Fibroblast of the conjunctiva (primary cell): ENCODE data around the gene GALNT11.
"Not testable (repeated sequence)": the region's sequence is repeated elsewhere in the genome, so short reads cannot be mapped to it uniquely, and the experiment has no call there.

Source experiments
- DNase-seq: peaks from one replicate; pipeline ENCODE4 v3.0.0-alpha.2; 2010; ENCODE audit warnings: low read depth

GALNT11 gene

DNA sequence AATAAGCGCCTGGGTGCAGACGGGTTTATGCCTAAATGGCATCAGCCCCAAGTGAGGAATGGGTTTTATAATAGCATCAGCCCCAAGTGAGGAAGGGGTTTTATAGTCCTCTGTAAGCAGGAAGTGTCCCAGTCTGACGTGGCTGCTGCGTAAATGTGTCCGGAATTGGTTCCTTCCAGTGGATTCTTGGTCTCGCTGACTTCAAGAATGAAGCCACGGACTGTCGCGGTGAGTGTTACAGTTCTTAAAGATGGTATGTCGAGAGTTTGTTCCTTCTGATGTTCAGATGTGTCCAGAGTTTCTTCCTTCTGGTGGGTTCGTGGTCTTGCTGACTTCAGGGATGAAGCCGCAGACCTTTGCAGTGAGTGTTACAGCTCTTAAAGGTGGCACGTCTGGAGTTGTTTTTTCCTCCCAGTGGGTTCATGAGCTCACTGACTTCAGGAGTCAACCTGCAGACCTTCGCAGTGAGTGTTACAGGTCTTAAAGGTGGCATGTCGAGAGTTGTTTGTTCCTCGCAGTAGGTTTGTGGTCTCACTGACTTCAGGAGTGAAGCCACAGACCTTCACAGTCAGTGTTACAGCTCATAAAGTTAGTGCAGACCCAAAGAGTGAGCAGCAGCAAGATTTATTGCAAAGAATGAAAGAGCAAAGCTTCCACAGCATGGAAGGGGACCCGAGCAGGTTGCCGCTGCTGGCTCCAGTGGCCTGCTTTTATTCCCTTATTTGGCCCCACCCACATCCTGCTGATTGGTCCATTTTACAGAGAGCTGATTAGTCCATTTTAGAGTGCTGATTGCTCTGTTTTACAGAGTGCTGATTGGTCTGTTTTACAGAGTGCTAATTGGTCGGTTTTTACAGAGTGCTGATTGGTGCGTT lies 2.3 kb downstream of the GALNT11 start:
- not testable (repeated sequence) for DNase-seq

DNA sequence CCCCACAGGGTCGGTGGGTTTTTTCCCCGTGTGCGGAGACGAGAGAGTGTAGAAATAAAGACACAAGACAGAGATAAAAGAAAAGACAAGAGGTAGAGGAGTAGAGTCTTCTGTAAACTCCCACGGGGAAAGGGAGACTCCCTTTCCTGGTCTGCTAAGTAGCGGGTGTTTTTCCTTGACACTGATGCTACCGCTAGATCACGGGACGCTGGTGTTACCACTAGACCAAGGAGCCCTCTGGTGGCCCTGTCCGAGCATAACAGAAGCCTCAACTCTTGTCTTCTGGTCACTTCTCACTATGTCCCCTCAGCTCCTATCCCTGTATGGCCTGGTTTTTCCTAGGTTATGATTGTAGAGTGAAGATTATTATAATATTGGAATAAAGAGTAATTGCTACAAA lies 4.6 kb downstream of the GALNT11 start:
- DNase-seq, result peak; percentile 6

DNA sequence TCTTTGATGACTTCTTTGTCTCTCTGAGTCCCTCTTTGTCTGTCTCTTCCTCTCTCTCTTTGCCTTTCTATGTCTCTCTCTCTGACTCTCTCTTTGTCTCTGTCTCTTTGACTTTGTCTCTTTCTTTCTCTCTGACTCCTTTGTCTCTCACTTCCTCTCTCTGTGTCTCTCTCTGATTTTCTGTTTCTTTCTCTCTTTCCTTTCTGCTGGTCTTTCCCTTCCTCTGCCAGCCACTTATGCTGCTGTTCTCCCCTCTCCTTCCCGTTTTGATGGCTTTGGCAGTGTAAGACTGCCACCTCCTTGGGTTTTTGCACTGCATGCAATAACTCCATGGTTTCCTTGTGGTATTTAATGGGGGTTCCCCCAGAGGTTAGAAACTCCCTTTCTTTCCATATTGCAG lies 5.2 kb downstream of the GALNT11 start:
- DNase-seq, result not testable (repeated sequence)

DNA sequence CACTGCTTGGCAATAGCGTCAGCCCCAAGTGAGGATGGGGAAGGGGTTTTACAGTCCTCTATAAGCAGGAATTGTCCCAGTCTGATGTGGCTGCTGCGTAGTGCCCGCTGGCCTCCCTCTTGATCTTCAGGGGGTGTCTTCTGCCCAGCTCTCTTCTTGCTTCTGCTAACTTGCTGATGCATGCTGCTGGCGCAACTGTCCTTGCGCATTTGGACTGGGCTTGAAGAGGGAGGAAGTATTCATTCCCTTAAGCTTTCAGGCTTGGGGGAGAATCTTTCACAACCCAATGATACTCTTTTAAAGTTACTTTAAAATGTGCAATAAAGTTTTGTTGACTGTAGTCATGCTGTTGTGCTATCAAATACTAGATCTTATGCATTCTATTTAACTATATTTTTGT lies 10.3 kb downstream of the GALNT11 start:
- DNase-seq, result no peak

DNA sequence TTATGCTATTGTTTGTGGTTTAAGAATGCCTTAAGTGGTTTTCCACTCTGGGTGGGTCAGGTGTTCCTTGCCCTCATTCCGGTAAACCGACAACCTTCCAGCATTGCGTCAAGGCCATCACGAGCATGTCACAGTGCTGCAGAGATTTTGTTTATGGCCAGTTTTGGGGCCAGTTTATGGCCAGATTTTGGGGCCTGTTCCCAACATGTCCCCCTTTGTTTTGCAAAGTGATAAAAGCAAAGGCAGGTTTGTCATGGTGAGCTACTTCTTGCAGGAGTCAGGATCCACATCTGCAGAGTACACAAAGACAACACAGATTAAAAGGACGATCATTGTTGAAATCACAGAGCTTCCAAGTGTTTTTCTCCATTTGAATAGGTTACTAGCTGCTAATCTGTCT lies 12.9 kb downstream of the GALNT11 start:
- not testable (repeated sequence) for DNase-seq

DNA sequence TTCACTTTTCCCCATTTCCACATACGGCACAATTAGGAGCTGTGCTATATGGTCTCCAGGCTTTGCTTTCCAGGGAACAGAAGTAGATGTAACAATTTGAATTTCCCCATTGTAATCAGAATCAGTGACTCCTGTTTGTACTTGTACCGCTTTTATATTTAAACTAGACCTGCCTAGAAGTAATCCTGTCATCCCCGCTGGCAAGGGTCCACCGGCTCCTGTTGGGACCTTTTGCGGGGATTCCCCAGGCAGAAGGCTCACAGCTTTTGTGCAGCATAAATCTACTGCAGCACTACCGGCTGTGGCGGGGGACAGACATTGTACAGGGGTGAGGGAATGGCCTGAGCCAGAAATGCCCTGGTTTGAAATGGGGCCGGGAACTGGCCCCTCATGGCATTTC lies 17.6 kb downstream of the GALNT11 start:
- not testable (repeated sequence) for DNase-seq

DNA sequence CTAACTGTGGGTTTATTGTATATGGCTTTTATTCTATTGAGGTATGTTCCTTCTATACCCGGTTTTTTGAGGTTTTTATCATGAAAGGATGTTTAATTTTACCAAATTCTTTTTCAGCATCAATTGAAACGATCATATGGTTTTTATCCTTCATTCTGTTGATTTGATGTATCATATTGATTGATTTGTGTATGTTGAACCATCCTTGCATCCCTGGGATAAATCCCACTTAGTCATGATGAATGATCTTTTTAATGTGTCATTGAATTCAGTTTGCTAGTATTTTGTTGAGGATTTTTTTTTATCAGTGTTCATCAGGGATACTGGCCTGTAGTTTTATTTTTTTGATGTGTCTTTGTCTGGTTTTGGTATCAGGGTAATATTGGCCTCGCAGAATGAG lies 19.4 kb downstream of the GALNT11 start:
- not testable (repeated sequence) for DNase-seq

DNA sequence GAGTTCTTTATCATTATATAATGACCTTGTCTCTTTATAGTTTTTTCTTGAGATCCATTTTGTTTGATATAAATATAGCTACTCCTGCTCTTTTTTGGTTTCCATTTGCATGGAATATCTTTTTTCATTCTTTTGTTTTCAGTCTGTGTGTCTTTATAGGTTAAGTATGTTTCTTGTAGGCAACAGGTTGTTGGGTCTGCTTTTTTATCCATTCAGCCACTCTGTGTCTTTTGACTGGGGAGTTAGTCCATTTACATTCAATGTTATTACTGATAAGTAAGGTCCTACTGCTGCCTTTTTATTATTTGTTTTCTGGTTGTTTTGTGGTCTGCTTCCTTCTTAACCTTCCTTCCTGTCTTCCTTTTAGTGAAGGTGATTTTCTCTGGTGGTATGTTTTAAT lies 21.1 kb downstream of the GALNT11 start:
- no peak for DNase-seq

DNA sequence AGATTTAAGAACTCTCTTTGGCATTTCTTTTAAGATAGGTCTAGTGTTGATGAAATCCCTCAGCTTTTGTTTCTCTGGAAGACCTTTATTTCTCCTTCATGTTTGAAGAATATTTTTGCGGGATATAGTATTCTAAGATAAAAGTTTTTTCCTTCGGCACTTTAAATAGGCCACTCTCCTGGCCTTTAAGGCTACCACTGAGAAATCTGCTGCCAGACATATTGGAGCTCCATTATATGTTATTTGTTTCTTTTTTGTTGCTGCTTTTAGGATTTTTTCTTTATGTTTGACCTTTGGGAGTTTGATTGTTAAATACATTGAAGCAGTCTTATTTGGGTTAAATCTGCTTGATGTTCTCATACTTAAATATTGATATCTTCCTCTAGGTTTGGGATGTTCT lies 22.6 kb downstream of the GALNT11 start:
- no peak for DNase-seq

DNA sequence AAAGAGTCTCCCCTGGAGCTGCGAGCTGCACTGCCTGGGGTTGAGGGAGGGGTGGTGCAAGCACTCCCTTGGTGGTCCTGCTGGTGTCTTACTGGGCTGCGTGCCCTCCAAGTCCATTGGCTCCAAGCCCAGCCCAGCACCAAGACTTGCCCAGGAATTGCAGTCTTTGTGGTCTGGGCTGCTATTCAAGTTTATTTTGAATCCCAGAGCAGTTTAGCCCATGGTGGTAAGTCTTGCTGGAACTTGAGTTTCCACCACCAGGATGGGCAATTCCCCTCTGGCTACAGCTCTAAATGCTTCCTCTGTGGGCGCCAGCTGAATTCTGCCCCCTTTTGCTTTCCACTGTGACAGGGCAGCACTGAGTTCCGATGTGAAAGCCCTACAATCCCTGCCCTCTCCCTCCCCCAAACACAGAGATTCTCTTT lies 25.1 kb downstream of the GALNT11 start:
- peak; percentile 72 for DNase-seq

DNA sequence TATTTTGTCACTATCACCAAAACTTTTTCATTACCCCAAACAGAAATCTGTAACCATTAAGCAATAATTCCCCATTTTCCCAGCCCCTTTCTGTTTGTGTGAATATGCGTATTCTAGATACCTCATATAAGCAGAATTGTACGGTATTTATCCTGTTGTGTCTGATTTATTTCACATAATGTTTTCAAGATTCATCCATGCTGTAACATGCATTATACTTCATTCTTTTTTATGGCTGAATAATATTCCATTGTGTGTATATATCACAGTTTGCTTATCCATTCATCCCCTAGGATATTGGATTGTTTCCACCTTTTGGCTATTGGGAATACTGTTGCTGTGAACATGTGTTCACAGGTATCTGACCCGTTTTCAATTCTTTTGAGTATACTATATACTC lies 26.5 kb downstream of the GALNT11 start:
- DNase-seq, result no peak

DNA sequence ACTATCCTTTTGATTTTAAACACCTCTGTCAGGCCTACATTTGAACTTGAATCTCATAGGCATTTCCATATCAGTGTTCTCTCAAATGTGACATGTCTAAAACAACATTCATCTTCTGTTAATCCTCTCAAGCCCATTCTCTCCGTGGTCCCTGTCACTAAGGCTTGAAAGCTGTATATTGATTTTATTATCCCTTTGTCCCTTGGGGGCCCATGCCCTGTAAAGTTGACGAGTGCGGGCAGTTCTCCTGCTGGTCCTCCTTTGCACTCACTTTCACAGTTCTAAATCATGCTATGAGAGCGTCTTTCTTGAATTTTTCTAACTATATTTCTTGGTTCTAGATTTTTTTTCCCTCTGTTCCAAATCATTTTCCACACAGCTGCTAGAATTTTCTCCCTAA lies 27.3 kb downstream of the GALNT11 start:
- DNase-seq, result no peak

DNA sequence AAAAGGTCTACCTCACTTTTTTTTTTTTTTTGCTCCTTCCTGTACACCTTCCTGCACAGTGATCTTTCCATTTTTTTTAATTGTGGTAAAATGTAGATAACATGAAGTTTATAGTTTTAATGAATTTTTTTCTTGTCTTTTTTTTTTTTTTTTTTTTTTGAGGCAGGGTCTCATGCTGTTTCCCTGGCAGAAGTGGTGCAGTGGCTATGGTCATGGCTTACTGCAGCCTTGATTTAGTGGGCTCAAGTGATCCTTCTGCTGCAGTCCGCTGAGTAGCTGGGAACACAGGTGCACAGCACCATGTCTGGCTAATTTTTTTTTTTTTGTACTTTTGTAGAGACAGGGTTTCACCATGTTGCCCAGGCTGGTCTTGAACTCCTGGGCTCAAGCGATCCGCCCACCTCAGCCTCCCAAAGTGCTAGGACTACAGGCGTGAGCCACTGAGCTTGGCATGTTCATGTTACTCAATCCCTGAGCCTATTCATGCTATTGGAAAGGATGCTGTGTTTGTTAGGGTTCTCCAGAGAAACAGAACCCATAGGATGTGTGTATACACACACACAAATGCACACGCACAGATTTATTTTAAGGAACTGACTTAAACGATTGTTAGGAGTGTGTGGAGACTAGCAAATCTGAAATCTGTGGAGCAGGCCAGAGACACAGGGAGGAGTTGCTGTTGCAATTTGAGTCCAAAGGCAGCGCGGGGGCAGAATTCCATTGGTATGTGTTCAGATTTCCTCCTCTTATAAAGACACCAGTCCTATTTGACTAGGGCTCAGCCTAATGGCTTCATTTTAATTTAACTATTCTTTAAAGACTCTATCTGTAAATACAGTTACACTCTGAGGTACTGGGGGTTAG lies 29.1 kb downstream of the GALNT11 start:
- peak; percentile 49 for DNase-seq

DNA sequence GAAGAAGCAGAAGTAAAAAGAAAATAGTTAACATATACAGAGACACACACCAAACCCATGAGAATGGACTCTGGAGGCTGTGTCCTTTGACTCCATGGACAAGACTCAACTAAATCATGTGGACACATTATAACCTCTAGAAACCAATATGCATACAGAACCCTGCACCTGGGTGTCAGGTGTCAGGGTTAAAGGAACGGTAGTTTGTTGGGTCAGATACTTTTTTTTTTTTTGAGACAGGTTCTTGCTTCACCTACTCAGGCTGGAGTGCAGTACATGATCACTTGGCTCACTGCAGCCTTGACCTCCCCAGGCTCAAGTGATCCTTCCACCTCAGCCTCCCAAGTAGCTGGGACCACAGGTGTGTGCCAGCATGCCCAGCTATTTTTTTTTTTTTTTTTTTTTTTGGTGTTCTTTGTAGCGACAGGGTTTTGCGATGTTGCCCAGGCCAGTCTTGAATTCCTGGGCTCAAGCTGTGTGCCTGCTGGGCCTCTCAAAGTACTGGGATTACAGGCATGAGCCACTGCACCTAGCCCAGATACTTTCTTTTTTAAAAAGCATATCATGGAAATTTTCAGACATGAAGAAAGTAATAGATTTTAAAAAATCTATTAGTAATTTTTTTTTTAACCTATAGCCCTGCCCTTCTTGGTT lies 31.3 kb downstream of the GALNT11 start:
- DNase-seq, result no peak

DNA sequence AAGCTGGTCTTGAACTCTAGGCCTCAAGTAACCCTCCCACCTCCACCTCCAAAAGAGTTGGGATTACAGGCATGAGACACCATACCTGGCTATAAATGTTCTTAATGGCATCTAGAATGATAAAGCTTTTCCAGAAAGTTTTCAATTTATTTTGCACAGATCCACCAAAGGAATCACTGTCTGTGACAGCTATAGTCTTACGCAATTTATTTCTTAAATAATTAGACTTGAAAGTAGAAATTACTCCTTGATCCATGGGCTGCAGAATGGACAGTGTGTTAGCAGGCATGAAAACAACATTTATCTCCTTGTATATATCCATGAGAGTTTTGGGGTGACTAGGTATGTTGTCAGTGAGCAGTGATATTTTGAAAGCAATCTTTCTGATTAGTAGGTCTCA lies 33.8 kb downstream of the GALNT11 start:
- DNase-seq, result no peak

DNA sequence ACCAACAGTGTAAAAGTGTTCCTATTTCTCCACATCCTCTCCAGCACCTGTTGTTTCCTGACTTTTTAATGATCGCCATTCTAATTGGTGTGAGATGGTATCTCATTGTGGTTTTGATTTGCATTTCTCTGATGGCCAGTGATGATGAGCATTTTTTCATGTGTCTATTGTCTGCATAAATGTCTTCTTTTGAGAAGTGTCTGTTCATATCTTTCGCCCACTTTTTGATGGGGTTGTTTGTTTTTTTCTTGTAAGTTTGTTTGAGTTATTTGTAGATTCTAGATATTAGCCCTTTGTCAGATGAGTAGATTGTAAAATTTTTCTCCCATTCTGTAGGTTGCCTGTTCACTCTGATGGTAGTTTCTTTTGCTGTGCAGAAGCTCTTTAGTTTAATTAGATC lies 35.6 kb downstream of the GALNT11 start:
- not testable (repeated sequence) for DNase-seq

DNA sequence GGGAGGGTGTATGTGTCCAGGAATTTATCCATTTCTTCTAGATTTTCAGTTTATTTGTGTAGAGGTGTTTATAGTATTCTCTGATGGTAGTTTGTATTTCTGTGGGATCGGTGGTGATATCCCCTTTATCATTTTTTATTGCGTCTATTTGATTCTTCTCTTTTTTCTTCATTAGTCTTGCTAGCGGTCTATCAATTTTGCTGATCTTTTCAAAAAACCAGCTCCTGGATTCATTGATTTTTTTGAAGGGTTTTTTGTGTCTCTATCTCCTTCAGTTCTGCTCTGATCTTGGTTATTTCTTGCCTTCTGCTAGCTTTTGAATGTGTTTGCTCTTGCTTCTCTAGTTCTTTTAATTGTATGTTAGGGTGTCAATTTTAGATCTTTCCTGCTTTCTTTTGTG lies 37.7 kb downstream of the GALNT11 start:
- DNase-seq, result not testable (repeated sequence)

DNA sequence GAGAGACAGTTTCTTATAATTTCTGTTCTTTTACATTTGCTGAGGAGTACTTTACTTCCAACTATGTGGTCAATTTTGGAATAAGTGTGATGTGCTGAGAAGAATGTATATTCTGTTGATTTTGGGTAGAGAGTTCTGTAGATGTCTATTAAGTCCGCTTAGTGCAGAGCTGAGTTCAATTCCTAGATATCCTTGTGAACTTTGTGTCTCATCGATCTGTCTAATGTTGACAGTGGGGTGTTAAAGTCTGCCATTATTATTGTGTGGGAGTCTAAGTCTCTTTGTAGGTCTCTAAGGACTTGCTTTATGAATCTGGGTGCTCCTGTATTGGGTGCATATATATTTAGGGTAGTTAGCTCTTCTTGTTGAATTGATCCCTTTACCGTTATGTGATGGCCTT lies 38.3 kb downstream of the GALNT11 start:
- not testable (repeated sequence) for DNase-seq

DNA sequence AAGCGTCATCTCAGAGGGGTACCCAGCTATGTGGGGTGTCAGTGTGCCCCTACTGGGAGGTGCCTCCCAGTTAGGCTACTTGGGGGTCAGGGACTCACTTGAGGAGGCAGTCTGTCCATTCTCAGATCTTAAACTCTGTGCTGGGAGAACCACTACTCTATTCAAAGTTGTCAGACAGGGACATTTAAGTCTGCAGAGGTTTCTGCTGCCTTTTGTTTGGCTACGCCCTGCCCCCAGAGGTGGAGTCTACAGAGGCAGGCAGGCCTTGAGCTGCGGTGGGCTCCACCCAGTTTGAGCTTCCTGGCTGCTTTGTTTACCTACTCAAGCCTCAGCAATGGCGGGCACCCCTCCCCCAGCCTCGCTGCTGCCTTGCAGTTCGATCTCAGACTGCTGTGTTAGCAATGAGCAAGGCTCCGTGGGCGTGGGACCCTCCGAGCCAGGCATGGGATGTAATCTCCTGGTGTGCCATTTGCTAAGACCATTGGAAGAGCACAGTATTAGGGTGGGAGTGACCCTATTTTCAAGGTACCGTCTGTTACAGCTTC lies 40.4 kb downstream of the GALNT11 start:
- DNase-seq, result not testable (repeated sequence)

DNA sequence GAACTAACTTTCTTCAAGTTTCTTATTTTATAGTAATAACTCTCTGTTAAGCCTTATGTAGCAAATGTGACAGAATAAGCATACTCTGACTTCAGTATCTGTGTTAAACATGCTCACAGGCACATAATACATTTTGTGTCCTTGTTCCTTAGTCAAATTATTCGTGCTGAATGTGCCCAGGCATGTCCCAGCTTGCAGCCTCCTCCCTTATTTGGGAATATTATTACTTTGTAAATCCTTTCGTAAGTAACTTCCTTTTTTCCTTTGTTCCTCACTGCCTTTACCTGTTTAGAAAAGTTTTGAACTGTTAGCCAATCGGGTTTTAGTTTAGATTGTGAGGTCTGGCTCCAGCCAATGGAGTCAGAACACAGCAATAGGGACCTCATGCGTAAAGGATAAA lies 46.9 kb downstream of the GALNT11 start:
- DNase-seq, result no peak

DNA sequence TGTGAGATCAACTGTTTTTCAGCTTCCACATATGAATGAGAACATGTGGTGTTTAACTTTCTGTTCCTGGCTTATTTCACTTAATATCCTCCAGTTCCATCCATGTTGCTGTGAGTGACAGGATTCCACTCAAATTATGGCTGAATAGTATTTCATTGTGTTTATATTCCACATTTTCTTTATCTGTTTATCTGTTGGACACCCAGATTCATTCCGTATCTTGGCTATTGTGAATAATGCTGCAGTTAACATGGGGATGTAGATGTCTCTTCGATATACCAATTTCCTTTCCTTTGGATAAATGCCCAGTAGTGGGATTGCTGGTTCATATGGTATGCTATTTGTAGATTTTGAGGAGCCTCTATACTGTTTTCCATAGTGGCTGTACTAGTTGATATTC lies 47.9 kb downstream of the GALNT11 start:
- DNase-seq, result no peak

DNA sequence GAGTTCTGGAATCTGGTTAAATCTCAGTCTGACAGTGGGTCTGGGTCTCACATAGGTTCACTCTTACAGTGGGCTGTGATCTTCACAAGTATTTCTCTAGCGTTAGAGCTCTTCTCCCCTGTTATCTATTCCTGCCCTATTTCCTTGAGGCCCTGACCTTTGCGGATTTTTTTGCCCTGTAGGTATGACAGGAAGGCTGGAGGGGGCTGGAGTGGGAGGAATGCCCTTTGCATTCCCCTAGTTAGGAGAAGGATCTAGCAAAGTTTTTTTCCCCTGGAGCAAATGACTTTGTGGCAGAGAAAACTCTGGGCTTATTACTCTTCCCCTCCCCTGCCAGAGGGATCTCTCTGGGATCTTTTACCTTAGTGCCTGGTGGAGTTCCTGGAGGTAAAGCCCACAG lies 49.2 kb downstream of the GALNT11 start:
- DNase-seq, result no peak
